Stimulated activated CD4-positive, alpha-beta T cell treated with anti-CD3 and anti-CD28 coated beads, Interleukin-15, amount 100 ng/mL, for 24 hours (primary cell): ENCODE measurements around the gene ZNF189.

Experiments used
- DNase-seq: peaks from one replicate; pipeline ENCODE4 v3.0.0-alpha.2; 2020

Gene ZNF189

GRCh38 chr9:101398068-101398929, at the start of gene ZNF189, which contains the start of gene MRPL50:
ZNF189 (plus strand) TSS chr9:101398851; CDS start chr9:101399157, 306 bp downstream.
MRPL50 (minus strand) TSS chr9:101398618; CDS start chr9:101398592, 26 bp downstream.
- peak; percentile 97 for DNase-seq

GRCh38 chr9:101350285-101350684, 48.4 kb upstream of the ZNF189 start:
- no peak for DNase-seq

- DNase-seq: no peak
Measured at GRCh38 chr9:101352892-101353463, 45.7 kb upstream of the ZNF189 start.

GRCh38 chr9:101353683-101354082, 45.0 kb upstream of the ZNF189 start:
- DNase-seq: no peak

- DNase-seq: no peak
Measured at GRCh38 chr9:101354143-101354764, 44.4 kb upstream of the ZNF189 start.

GRCh38 chr9:101354765-101355708, 43.6 kb upstream of the ZNF189 start:
- DNase-seq: no peak

- no peak for DNase-seq
Measured at GRCh38 chr9:101356619-101357018, 42.0 kb upstream of the ZNF189 start.

- DNase-seq: no peak
Measured at GRCh38 chr9:101359679-101360078, 39.0 kb upstream of the ZNF189 start.

GRCh38 chr9:101360647-101361046, 38.0 kb upstream of the ZNF189 start:
- no peak for DNase-seq

GRCh38 chr9:101362450-101362849, 36.2 kb upstream of the ZNF189 start:
- no peak for DNase-seq

- DNase-seq: no peak
Measured at GRCh38 chr9:101365181-101365580, 33.5 kb upstream of the ZNF189 start.

GRCh38 chr9:101366038-101366756, 32.5 kb upstream of the ZNF189 start:
- no peak for DNase-seq

- no peak for DNase-seq
Measured at GRCh38 chr9:101367323-101367722, 31.3 kb upstream of the ZNF189 start.

- DNase-seq: no peak
Measured at GRCh38 chr9:101369286-101369685, 29.4 kb upstream of the ZNF189 start.

GRCh38 chr9:101369884-101370531, 28.6 kb upstream of the ZNF189 start:
- no peak for DNase-seq

- no peak for DNase-seq
Measured at GRCh38 chr9:101371813-101372212, 26.8 kb upstream of the ZNF189 start.

- no peak for DNase-seq
Measured at GRCh38 chr9:101372327-101373118, 26.1 kb upstream of the ZNF189 start.

- DNase-seq: no peak
Measured at GRCh38 chr9:101375546-101375945, 23.1 kb upstream of the ZNF189 start.

GRCh38 chr9:101376111-101376848, 22.4 kb upstream of the ZNF189 start:
- no peak for DNase-seq

GRCh38 chr9:101380295-101380694, 18.4 kb upstream of the ZNF189 start:
- DNase-seq: no peak
